ENCODE data around the gene SFXN1. TPM values are rescaled to one million over a fixed set of nuclear protein-coding genes. Genes with fewer than 3 reads are reported as not detected.

The SFXN1 gene
- total RNA-seq, 2 experiments from 2014 or later, result 405 to 409 TPM

- POLR2A ChIA-PET, result interaction anchor here (0.6 to 1.7 kb wide), 2 partner anchors 14 to 18 kb away, joined by 3 to 5 read pairs; partner anchors contain the start of gene SFXN1
- CTCF ChIA-PET, result interaction anchor here (0.6 to 1.9 kb wide), 9 partner anchors 8 to 513 kb away, joined by 3 to 12 read pairs (median 4); partner anchors contain the start of genes DRD1 and SFXN1
These were observed 14.1 kb upstream of the SFXN1 start for GRCh38 chr5:175464074-175464941.

- ChIA-PET POLR2A (interaction anchor here (1.7 kb wide), 1 partner anchor 13 kb away, joined by 5 read pairs; the partner anchor contains the start of gene SFXN1), CTCF (interaction anchor here (1.0 to 1.9 kb wide), 8 partner anchors 8 to 514 kb away, joined by 3 to 12 read pairs (median 4); partner anchors contain the start of genes DRD1 and SFXN1)
These were observed 13.5 kb upstream of the SFXN1 start for GRCh38 chr5:175464942-175465233.

- ChIA-PET POLR2A (no interaction called here), CTCF (interaction anchor here (1.0 to 1.9 kb wide), 7 partner anchors 9 to 514 kb away, joined by 3 to 12 read pairs (median 4); partner anchors contain the start of gene SFXN1)
These were observed 13.1 kb upstream of the SFXN1 start for GRCh38 chr5:175465282-175465681.

- ChIA-PET CTCF (interaction anchor here (1.3 kb wide), 1 partner anchor 11 kb away, joined by 5 read pairs; the partner anchor contains the start of gene SFXN1), POLR2A (no interaction called here)
These were observed 11.6 kb upstream of the SFXN1 start for GRCh38 chr5:175466700-175467318.

GRCh38 chr5:175467983-175468690 is 10.2 kb upstream of the SFXN1 start:
- ChIA-PET POLR2A (no interaction called here), CTCF (no interaction called here)

- POLR2A ChIA-PET, result no interaction called here
- CTCF ChIA-PET, result no interaction called here
These were observed 9.5 kb upstream of the SFXN1 start for GRCh38 chr5:175468892-175469291.

- POLR2A ChIA-PET, result no interaction called here
- CTCF ChIA-PET, result interaction anchor here (0.6 kb wide), 1 partner anchor 559 kb away, joined by 4 read pairs; no protein-coding TSS in a partner anchor
These were observed 8.4 kb upstream of the SFXN1 start for GRCh38 chr5:175469916-175470315.

GRCh38 chr5:175470781-175471180 is 7.6 kb upstream of the SFXN1 start:
- ChIA-PET CTCF (no interaction called here), POLR2A (no interaction called here)

- CTCF ChIA-PET, result no interaction called here
These were observed 7.2 kb upstream of the SFXN1 start for GRCh38 chr5:175471196-175471595.

GRCh38 chr5:175471628-175472027 is 6.7 kb upstream of the SFXN1 start:
- ChIA-PET POLR2A (no interaction called here), CTCF (no interaction called here)

More at GRCh38 chr5:175471196-175471595, 7.2 kb upstream of the SFXN1 start:
- POLR2A ChIA-PET, result no interaction called here

- CTCF ChIA-PET, result no interaction called here
These were observed 6.0 kb upstream of the SFXN1 start for GRCh38 chr5:175472378-175472777.

GRCh38 chr5:175475248-175475647 is 3.1 kb upstream of the SFXN1 start:
- CTCF ChIA-PET, result interaction anchor here (1.1 kb wide), 1 partner anchor 10 kb away, joined by 7 read pairs; no protein-coding TSS in a partner anchor
- POLR2A ChIA-PET, result no interaction called here

More at GRCh38 chr5:175472378-175472777, 6.0 kb upstream of the SFXN1 start:
- POLR2A ChIA-PET, result no interaction called here

GRCh38 chr5:175477440-175477839 is 920 bp upstream of the SFXN1 start:
- CTCF ChIA-PET, result interaction anchor here (0.8 to 3.7 kb wide), 4 partner anchors 11 to 57 kb away, joined by 3 to 12 read pairs (median 4); no protein-coding TSS in a partner anchor
- POLR2A ChIA-PET, result interaction anchor here (1.1 to 1.3 kb wide), 2 partner anchors 40 to 177 kb away, joined by 3 to 7 read pairs; no protein-coding TSS in a partner anchor

- POLR2A ChIA-PET, result interaction anchor here (0.6 to 1.3 kb wide), 4 partner anchors 13 to 177 kb away, joined by 3 to 7 read pairs (median 4); no protein-coding TSS in a partner anchor
- CTCF ChIA-PET, result interaction anchor here (1.3 to 3.7 kb wide), 3 partner anchors 11 to 56 kb away, joined by 3 to 12 read pairs (median 5); no protein-coding TSS in a partner anchor
These were observed 364 bp upstream of the SFXN1 start for GRCh38 chr5:175478008-175478383.

GRCh38 chr5:175479125-175479881 is 943 bp downstream of the SFXN1 start:
- ChIA-PET CTCF (interaction anchor here (0.6 to 3.7 kb wide), 4 partner anchors 15 to 55 kb away, joined by 3 to 12 read pairs (median 3); no protein-coding TSS in a partner anchor), POLR2A (interaction anchor here (1.0 kb wide), 1 partner anchor 38 kb away, joined by 5 read pairs; no protein-coding TSS in a partner anchor)

- POLR2A ChIA-PET, result no interaction called here
- CTCF ChIA-PET, result interaction anchor here (1.2 to 1.5 kb wide), 2 partner anchors 31 to 51 kb away, joined by 3 to 5 read pairs; no protein-coding TSS in a partner anchor
These were observed 5.0 kb downstream of the SFXN1 start for GRCh38 chr5:175483337-175483736.

- ChIA-PET POLR2A (no interaction called here), CTCF (no interaction called here)
These were observed 6.0 kb downstream of the SFXN1 start for GRCh38 chr5:175484322-175484721.

- ChIA-PET POLR2A (no interaction called here), CTCF (no interaction called here)
These were observed 6.5 kb downstream of the SFXN1 start for GRCh38 chr5:175484829-175485228.

GRCh38 chr5:175485631-175486030 is 7.3 kb downstream of the SFXN1 start:
- ChIA-PET POLR2A (no interaction called here), CTCF (no interaction called here)

All from activated CD8-positive, alpha-beta memory T cell treated with anti-CD3 and anti-CD28 coated beads for 36 hours (primary cell).